Measurements from ENCODE around the gene HMBS. TPM values are rescaled to one million over a fixed set of nuclear protein-coding genes. Genes with fewer than 3 reads are reported as not detected.

Gene HMBS
- total and polyA plus RNA-seq, 2 of the 8 experiments (the other 6 are each of a cell fraction or from before 2014, with no cell fraction given) = 69.3 to 109 TPM

DNA sequence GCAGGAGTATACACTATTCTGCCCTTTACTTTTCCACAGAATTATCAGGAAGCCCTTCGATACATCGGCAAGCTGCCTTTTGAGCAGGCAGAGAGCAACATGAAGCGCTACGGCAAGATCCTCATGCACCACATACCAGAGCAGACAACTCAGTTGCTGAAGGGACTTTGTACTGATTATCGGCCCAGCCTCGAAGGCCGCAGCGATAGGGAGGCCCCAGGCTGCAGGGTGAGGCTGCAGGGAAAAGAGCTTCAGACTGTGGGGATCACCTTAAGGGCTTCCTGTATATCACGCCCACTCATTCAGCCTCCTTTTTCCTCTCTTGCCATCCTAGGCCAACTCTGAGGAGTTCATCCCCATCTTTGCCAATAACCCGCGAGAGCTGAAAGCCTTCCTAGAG, 6.8 kb upstream of the HMBS start:
- no peaks in the 10 kb centered on the region for H3K27me3 ChIP-seq (replicated peaks in 1 of 4; ENCODE audit: control insufficient read depth in 3 of 4, extremely low read depth in 1 of 4, insufficient read depth in 3 of 4, low read length in 3 of 4)
- H2BK120ac ChIP-seq (replicated peaks; ENCODE audit: low read depth, low read length) = no peak overlapping the region
- no peak overlapping the region for H3K4ac ChIP-seq (replicated peaks; ENCODE audit: insufficient read length, low read depth, low read length)
- H3K36me3 ChIP-seq (ENCODE audit: control insufficient read depth in 2 of 4, insufficient read depth in 4 of 4, low read length in 3 of 4) = peaks cover 20 to 65% (median 47%) of the 10 kb centered on the region in 4 experiments
- no peak overlapping the region for H3K18ac ChIP-seq (ENCODE audit: extremely low read depth, low read length)
- no peak overlapping the region for H2AFZ ChIP-seq (ENCODE audit: low read length)
- H3K4me2 ChIP-seq (ENCODE audit: insufficient read depth in 1 of 2, low read depth in 2 of 2, low read length in 2 of 2) = no peak overlapping the region
- FAIRE-seq (no peak), DNase-seq (ENCODE audit: low read depth in 1 of 2, low spot score in 2 of 2) (no peak)
- no peak overlapping the region for H3K56ac ChIP-seq (replicated peaks; ENCODE audit: insufficient read length, low read depth, low read length)
- WGBS, 2 experiments (ENCODE audit: extremely low coverage in 1 of 2, insufficient coverage in 1 of 2, insufficient read length in 1 of 2, insufficient replicate concordance in 2 of 2, low coverage in 1 of 2, low lambda C conversion rate in 2 of 2, missing lambda C conversion rate in 1 of 2) = 96% methylated on average over 11 of the region's 11 CpGs; no CpG with 5 or more reads in 1 of the 2 experiments
- H2BK20ac ChIP-seq (ENCODE audit: low read length) = no peak overlapping the region
- H4K5ac ChIP-seq (ENCODE audit: insufficient read length, low read depth, low read length) = no peak overlapping the region
- H4K8ac ChIP-seq (ENCODE audit: extremely low read depth, insufficient read depth, low read length) = no peak overlapping the region
- TF ChIP-seq KDM4A (IDR thresholded peaks at IDR 0.05; ENCODE audit: low read depth, low read length, severe bottlenecking) (no peak), GTF2F1 (IDR thresholded peaks at IDR 0.05; ENCODE audit: borderline replicate concordance, low read depth, low read length) (no peak), FOSL1 (IDR thresholded peaks at IDR 0.05; ENCODE audit: insufficient read depth, low read depth, low read length) (no peak), CEBPB (IDR thresholded peaks at IDR 0.05; ENCODE audit: low read depth, low read length) (no peak), SAP30 (IDR thresholded peaks at IDR 0.05; ENCODE audit: insufficient read depth, insufficient replicate concordance, low read length) (no peak), PHF8 (conservative IDR thresholded peaks at IDR 0.05; ENCODE audit: low read depth, low read length) (no peak), TAF1 (IDR thresholded peaks at IDR 0.05; ENCODE audit: low read depth, low read length) (no peak)
- TF ChIP-seq, protein P1, sequence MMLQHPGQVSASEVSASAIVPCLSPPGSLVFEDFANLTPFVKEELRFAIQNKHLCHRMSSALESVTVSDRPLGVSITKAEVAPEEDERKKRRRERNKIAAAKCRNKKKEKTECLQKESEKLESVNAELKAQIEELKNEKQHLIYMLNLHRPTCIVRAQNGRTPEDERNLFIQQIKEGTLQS (IDR thresholded peaks at IDR 0.05; ENCODE audit: insufficient read depth, low read depth, low read length) = no peak
- H3K23ac ChIP-seq (ENCODE audit: insufficient read length) = no peak overlapping the region
- no peak overlapping the region for H3K4me3 ChIP-seq (ENCODE audit: extremely low read depth in 1 of 4, insufficient read depth in 2 of 4, low read depth in 3 of 4, low read length in 4 of 4)
- ChIA-PET CTCF (ENCODE audit: partially characterized antibody) (interaction anchor here (1.2 to 1.5 kb wide), 2 partner anchors 57 to 246 kb away, joined by 4 to 5 read pairs; no protein-coding TSS in a partner anchor), POLR2A (ENCODE audit: partially characterized antibody) (interaction anchor here (0.7 to 7.5 kb wide), 4 partner anchors 10 to 17 kb away, joined by 4 to 38 read pairs (median 4); partner anchors contain the start of gene VPS11)
- no peaks in the 10 kb centered on the region for H3K4me1 ChIP-seq (replicated peaks in 1 of 4; ENCODE audit: control insufficient read depth in 3 of 4, insufficient read depth in 4 of 4, low read length in 3 of 4)
- H4K91ac ChIP-seq (replicated peaks; ENCODE audit: insufficient read length, low read length) = no peak overlapping the region
- no peaks in the 10 kb centered on the region for H3K79me2 ChIP-seq (ENCODE audit: control insufficient read depth in 1 of 2, insufficient read depth in 2 of 2, low read length in 2 of 2)
- H4K20me1 ChIP-seq (replicated peaks in 1 of 2; ENCODE audit: control insufficient read depth in 1 of 2, insufficient read depth in 2 of 2, low read length in 2 of 2) = no peaks in the 10 kb centered on the region
- no peak overlapping the region for H2BK12ac ChIP-seq (ENCODE audit: low read depth, low read length)
- no peaks in the 10 kb centered on the region for H3K23me2 ChIP-seq (ENCODE audit: low read depth, low read length)
- H3K79me1 ChIP-seq (ENCODE audit: low read depth, low read length) = no peaks in the 10 kb centered on the region; the same call in 1 of the 2 replicates
- no peak overlapping the region for H3K9ac ChIP-seq (replicated peaks in 1 of 4; ENCODE audit: extremely low read depth in 1 of 4, low read depth in 3 of 4, low read length in 3 of 4)
- no peak overlapping the region for H2BK15ac ChIP-seq (ENCODE audit: low read length)
- H2AK5ac ChIP-seq (ENCODE audit: low read depth, low read length) = no peak overlapping the region
- H3K27ac ChIP-seq (ENCODE audit: low read depth, low read length) = no peak overlapping the region
- no peak overlapping the region for H3K14ac ChIP-seq (ENCODE audit: insufficient read length)
- no peak overlapping the region for H2BK5ac ChIP-seq (ENCODE audit: low read depth, low read length)
- no peaks in the 10 kb centered on the region for H3K9me3 ChIP-seq (ENCODE audit: insufficient read depth in 2 of 2, low read depth in 1 of 2, low read length in 1 of 2)
